Activated naive CD4-positive, alpha-beta T cell treated with anti-CD3 and anti-CD28 coated beads for 36 hours (primary cell): ENCODE data around the gene SLC1A7. TPM values are rescaled to one million over a fixed set of nuclear protein-coding genes. Genes with fewer than 3 reads are reported as not detected.

ENCODE experiments used
- CTCF ChIA-PET: fragments of 350-600 bp; sonication (Branson Sonifier 250); formaldehyde crosslinking; loops from one replicate; lab custom pipeline; 2021; ENCODE audit warnings: antibody characterized with exemption; lab: Charles Lee
- DNase-seq: peaks from one replicate; pipeline ENCODE4 v3.0.0-alpha.2; 2020
- H3K27ac Mint-ChIP-seq: one replicate; pipeline ENCODE4 v1.8.0; 2021; ENCODE audit warnings: mild to moderate bottlenecking, mixed read lengths
- H3K27me3 Mint-ChIP-seq: one replicate; pipeline ENCODE4 v1.8.0; 2021; ENCODE audit warnings: low read depth, mixed read lengths
- H3K36me3 Mint-ChIP-seq: one replicate; pipeline ENCODE4 v1.8.0; 2021; ENCODE audit warnings: low read depth, mixed read lengths
- H3K4me1 Mint-ChIP-seq: one replicate; pipeline ENCODE4 v1.8.0; 2021; ENCODE audit warnings: low read depth, mixed read lengths
- H3K4me3 Mint-ChIP-seq: one replicate; pipeline ENCODE4 v1.8.0; 2021; ENCODE audit warnings: mild to moderate bottlenecking, moderate library complexity, mixed read lengths
- H3K9me3 Mint-ChIP-seq: one replicate; pipeline ENCODE4 v1.8.0; 2021; ENCODE audit warnings: mixed read lengths
- intact Hi-C: fragments of 100-400 bp; cut with micrococcal nuclease; formaldehyde crosslinking; loops from one replicate; pipeline ENCODE4 v1.15.1; 2023
- total RNA-seq, 2 experiments: library from RNA; stranded (reverse); gene quantifications; one replicate each; pipeline ENCODE4 v1.2.3, GENCODE V29; 2021

SLC1A7 gene
- total RNA-seq, 2 experiments from 2014 or later: not detected

DNA sequence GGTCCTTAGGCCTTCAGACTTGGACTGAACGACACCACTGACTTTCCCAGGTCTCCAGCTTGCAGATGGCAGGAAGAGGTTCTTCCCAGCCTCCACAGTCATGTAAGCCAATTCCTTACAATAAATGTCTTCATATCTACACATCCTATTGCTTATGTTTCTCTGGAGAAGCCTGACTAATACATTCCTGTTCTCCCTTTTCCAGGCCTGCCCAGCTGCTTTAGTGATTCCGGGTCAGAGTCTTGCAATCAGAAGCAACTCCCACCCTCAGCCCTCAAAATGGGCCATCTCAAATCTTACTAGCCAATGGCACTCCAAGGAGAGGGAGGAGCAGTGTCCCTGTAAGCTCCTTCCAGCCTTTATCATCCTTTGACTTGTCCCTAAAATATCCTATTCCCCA is 37.8 kb upstream of the SLC1A7 start:
- peaks cover 9% of the 10 kb centered on the region for H3K27me3 Mint-ChIP-seq
- no peak overlapping the region for H3K27ac Mint-ChIP-seq
- CTCF ChIA-PET: interaction anchor here (0.5 to 5.4 kb wide), 6 partner anchors 13 to 250 kb away, joined by 3 to 30 read pairs (median 4); no protein-coding TSS in a partner anchor
- no peaks in the 10 kb centered on the region for H3K4me1 Mint-ChIP-seq
- no peak for DNase-seq
- H3K36me3 Mint-ChIP-seq: no peaks in the 10 kb centered on the region
- intact Hi-C loops: loop anchor here (5.0 to 10.0 kb wide), 3 partner anchors 68 to 335 kb away; partner anchors contain the start of genes ECHDC2 and ZYG11A
- H3K4me3 Mint-ChIP-seq: no peak overlapping the region
- no peaks in the 10 kb centered on the region for H3K9me3 Mint-ChIP-seq

DNA sequence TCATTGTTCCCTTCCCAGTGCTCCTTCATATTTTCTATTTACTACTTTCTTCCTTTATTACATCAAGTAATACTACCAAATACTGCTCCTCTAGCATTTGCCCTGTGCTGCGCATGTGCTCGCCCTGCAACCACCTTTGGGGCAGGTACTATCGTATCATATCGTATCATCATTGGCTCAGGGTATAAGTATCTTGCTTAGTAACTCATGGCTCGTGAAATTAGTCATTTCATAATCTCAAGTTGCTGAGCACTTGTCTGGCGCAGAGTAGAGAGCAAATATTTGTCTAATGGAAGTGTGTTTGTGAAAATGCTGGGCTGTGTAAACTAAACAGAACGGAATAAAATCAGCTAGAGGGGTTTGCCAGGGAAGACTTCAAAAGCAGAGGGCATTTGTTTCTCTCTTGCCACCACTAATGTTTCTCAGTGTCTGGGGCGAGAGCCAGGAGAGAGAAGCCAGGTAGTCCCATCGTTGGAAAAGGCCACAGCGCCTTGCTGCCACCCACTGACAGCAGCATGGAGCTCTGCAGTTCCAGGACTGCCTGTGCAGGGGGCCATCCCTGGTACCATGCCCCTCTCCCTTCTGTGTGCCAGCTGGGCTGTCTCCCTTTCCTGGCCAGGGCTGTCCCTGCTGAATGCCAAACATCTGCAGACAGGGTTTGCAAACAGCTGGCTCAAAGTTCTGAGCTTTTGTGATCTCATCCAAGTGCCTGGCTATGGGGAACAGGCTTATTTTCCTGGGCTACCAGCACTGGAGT is 34.2 kb upstream of the SLC1A7 start:
- Mint-ChIP-seq H3K27me3 (peaks cover 13% of the 10 kb centered on the region), H3K9me3 (no peaks in the 10 kb centered on the region), H3K36me3 (no peaks in the 10 kb centered on the region), H3K4me3 (no peak overlapping the region), H3K27ac (no peak overlapping the region), H3K4me1 (peaks cover 7% of the 10 kb centered on the region)
- DNase-seq: no peak
- intact Hi-C loops: no loop called here
- CTCF ChIA-PET: interaction anchor here (0.7 to 2.1 kb wide), 3 partner anchors 10 to 18 kb away, joined by 3 to 6 read pairs (median 3); no protein-coding TSS in a partner anchor

GRCh38 chr1:53174971-53175913 is 32.8 kb upstream of the SLC1A7 start:
- no peak overlapping the region for H3K27ac Mint-ChIP-seq
- DNase-seq: no peak
- H3K4me1 Mint-ChIP-seq: peaks cover 7% of the 10 kb centered on the region
- H3K36me3 Mint-ChIP-seq: no peaks in the 10 kb centered on the region
- no peaks in the 10 kb centered on the region for H3K9me3 Mint-ChIP-seq
- H3K27me3 Mint-ChIP-seq: peaks cover 9% of the 10 kb centered on the region
- intact Hi-C loops: no loop called here
- CTCF ChIA-PET: interaction anchor here (2.1 kb wide), 1 partner anchor 11 kb away, joined by 6 read pairs; no protein-coding TSS in a partner anchor
- no peak overlapping the region for H3K4me3 Mint-ChIP-seq

DNA sequence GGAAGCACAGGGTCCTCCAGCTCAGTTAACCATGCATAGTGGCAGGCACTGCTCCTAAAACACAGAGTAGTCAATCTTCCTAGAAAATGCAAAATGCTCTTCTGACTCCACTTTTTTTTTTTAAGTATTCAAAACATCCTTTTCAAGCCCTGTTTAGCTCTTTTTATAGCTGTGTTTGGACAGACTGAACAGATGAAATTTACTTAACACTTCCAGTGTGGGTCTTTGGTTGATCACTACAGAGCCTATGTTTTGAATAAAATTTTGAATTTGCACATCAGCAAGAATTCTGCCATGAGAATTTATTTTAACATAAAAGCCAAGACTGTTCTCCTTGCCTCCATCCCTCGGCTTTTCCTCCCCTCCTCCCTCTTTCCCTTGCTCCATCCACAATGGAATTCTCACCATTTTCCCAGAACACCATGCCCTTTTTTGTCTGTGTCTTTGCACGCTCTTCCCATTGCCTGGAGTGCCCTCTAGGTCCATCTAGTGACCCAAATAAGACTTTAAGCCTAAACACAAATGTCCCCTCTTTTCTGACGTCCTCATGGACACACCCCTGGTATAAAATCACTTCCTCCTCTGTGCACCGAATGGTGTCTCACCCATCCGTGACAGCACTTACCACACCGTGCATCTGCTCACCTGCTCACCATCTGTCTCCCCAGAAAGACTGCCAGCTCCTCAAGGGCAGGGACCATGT is 30.1 kb upstream of the SLC1A7 start:
- intact Hi-C loops: no loop called here
- Mint-ChIP-seq H3K27me3 (peaks cover 9% of the 10 kb centered on the region), H3K4me1 (peaks cover 7% of the 10 kb centered on the region), H3K36me3 (no peaks in the 10 kb centered on the region), H3K4me3 (no peak overlapping the region), H3K9me3 (no peaks in the 10 kb centered on the region), H3K27ac (no peak overlapping the region)
- CTCF ChIA-PET: interaction anchor here (1.0 kb wide), 1 partner anchor 10 kb away, joined by 5 read pairs; no protein-coding TSS in a partner anchor
- DNase-seq: no peak

DNA sequence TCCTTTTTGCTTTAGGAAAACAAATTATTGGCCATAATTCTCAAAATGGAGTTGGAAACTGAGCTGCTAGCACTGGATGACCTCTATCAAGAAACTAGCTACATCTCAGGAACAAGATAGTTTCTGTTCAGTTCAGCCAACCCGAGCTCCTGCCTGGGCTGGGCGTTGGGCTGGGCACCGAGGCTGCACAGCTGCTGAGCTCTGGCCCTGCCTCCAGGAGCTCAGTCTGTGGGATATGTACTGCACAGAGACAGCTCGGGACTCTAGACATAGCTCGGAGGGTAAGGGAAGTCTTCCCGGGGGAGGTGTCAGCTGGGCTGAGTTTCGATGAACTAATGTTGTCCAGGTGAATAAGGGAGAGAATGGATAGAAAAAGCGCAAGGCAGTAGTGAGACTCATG is 24.5 kb upstream of the SLC1A7 start:
- Mint-ChIP-seq H3K27ac (no peak overlapping the region), H3K4me3 (no peak overlapping the region), H3K4me1 (no peaks in the 10 kb centered on the region), H3K27me3 (peaks cover 5% of the 10 kb centered on the region), H3K36me3 (no peaks in the 10 kb centered on the region), H3K9me3 (no peaks in the 10 kb centered on the region)
- DNase-seq: no peak
- intact Hi-C loops: no loop called here
- CTCF ChIA-PET: interaction anchor here (1.4 to 1.7 kb wide), 2 partner anchors 14 to 20 kb away, joined by 4 read pairs; no protein-coding TSS in a partner anchor

GRCh38 chr1:53166366-53166765 is 23.9 kb upstream of the SLC1A7 start:
- no peaks in the 10 kb centered on the region for H3K4me1 Mint-ChIP-seq

GRCh38 chr1:53165408-53165961 is 23.0 kb upstream of the SLC1A7 start:
- H3K4me3 Mint-ChIP-seq: no peak overlapping the region
- H3K36me3 Mint-ChIP-seq: no peaks in the 10 kb centered on the region
- DNase-seq: no peak
- intact Hi-C loops: no loop called here
- H3K27me3 Mint-ChIP-seq: peaks cover 5% of the 10 kb centered on the region
- CTCF ChIA-PET: interaction anchor here (1.1 to 1.7 kb wide), 3 partner anchors 15 to 30 kb away, joined by 3 to 4 read pairs (median 4); no protein-coding TSS in a partner anchor
- H3K27ac Mint-ChIP-seq: no peak overlapping the region
- H3K9me3 Mint-ChIP-seq: no peaks in the 10 kb centered on the region
- no peaks in the 10 kb centered on the region for H3K4me1 Mint-ChIP-seq

More at GRCh38 chr1:53166366-53166765, 23.9 kb upstream of the SLC1A7 start:
- Mint-ChIP-seq H3K27ac (no peak overlapping the region), H3K4me3 (no peak overlapping the region), H3K9me3 (no peaks in the 10 kb centered on the region), H3K27me3 (peaks cover 5% of the 10 kb centered on the region), H3K36me3 (no peaks in the 10 kb centered on the region)
- CTCF ChIA-PET: interaction anchor here (1.1 to 1.7 kb wide), 3 partner anchors 14 to 29 kb away, joined by 3 to 4 read pairs (median 4); no protein-coding TSS in a partner anchor
- intact Hi-C loops: no loop called here
- DNase-seq: no peak

DNA sequence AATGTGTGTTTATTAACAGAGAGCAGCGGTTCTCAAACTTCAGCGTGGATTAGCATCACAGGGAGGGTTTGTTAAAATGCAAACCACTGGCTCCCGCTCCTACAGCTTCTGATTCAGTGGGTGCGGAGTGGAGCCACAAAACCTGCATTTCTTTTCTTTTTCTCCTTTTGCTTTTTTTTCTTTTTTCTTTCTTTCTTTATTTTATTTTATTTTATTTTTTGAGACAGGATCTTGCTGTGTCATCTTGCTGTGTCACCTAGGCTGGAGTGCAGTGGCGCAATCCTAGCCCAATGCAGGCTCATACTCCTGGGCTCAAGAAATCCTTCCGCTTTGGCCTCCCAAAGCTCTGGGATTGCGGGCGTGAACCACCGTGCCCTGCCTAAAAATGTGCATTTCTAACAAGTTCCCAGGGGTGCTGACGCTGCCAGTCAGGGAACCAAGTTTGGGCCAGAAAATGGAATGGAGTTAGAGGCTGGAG is 20.9 kb upstream of the SLC1A7 start:
- Mint-ChIP-seq H3K27ac (no peak overlapping the region), H3K27me3 (peaks cover 5% of the 10 kb centered on the region), H3K9me3 (no peaks in the 10 kb centered on the region), H3K36me3 (no peaks in the 10 kb centered on the region), H3K4me1 (no peaks in the 10 kb centered on the region), H3K4me3 (no peak overlapping the region)
- intact Hi-C loops: no loop called here
- no peak for DNase-seq
- CTCF ChIA-PET: interaction anchor here (1.3 to 1.8 kb wide), 2 partner anchors 19 to 21 kb away, joined by 4 to 5 read pairs; no protein-coding TSS in a partner anchor

DNA sequence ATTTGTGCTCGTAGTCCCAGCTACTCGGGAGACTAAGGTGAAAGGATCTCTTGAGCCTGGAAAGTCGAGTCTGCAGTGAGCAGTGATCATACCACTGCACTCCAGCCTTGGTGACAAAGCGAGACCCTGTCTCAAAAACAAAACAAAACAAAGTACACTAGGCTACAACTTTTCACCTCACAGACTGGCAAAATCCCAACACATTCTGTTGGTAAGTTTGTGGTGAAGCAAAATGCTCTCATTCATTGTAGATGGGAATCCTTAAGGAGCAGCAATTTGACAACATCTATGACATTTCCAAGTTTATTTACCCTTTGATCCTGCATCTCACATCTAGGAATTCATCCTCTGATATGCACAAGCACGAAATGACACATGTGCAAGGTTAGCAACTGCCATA is 20.2 kb upstream of the SLC1A7 start:
- no peak for DNase-seq
- H3K27me3 Mint-ChIP-seq: peaks cover 5% of the 10 kb centered on the region
- CTCF ChIA-PET: interaction anchor here (1.3 kb wide), 1 partner anchor 22 kb away, joined by 4 read pairs; no protein-coding TSS in a partner anchor
- no peak overlapping the region for H3K27ac Mint-ChIP-seq
- intact Hi-C loops: no loop called here
- no peaks in the 10 kb centered on the region for H3K36me3 Mint-ChIP-seq
- no peaks in the 10 kb centered on the region for H3K9me3 Mint-ChIP-seq
- H3K4me3 Mint-ChIP-seq: no peak overlapping the region
- H3K4me1 Mint-ChIP-seq: no peaks in the 10 kb centered on the region

DNA sequence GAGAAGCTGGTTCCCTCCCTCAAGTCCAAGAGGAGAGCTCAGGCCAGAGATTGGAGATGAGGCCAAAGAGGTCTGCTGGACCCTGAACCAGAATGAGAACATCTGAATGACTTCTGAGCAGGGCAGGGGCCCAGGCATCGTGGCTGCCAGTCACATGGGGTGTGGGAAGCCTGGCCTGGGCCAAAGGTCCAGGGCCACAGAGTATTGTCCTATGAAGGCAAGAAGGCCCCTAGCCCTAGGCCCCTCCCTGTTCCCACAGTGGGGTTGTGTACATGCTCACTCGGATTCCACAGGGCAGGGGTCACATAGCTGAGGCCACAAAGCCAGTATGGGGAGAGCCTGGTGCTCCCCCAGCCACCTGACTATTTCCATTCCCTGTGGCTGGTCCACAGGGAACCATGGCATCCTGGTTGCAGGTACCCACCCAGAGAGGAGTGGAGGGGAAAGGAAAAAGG is 18.5 kb upstream of the SLC1A7 start:
- H3K27me3 Mint-ChIP-seq: peaks cover 5% of the 10 kb centered on the region
- H3K27ac Mint-ChIP-seq: no peak overlapping the region

DNA sequence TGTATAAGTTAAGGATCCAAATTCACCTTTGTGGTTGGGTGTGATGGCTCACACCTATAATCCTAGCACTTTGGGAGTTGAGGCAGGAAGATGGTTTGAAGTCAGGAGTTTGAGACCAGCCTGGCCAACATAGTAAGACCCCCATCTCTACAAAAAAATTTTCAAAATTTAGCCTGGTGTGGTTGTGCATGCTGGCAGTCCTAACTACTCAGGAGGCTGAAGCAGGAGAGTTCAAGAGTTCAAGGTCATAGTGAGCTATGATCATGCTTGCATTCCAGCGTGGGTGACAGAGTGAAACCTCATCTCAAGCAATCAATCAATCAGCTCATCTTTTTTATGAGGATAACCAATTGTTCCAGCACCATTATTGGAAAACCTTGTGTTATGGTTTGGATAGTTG is 16.5 kb upstream of the SLC1A7 start:
- H3K27me3 Mint-ChIP-seq: peaks cover 5% of the 10 kb centered on the region
- no peaks in the 10 kb centered on the region for H3K4me1 Mint-ChIP-seq
- CTCF ChIA-PET: interaction anchor here (0.6 kb wide), 1 partner anchor 1206 kb away, joined by 3 read pairs; no protein-coding TSS in a partner anchor
- H3K4me3 Mint-ChIP-seq: no peak overlapping the region
- no peak overlapping the region for H3K27ac Mint-ChIP-seq
- intact Hi-C loops: no loop called here
- DNase-seq: no peak
- H3K9me3 Mint-ChIP-seq: no peaks in the 10 kb centered on the region
- H3K36me3 Mint-ChIP-seq: no peaks in the 10 kb centered on the region

More for the DNA sequence above, 18.5 kb upstream of the SLC1A7 start:
- H3K36me3 Mint-ChIP-seq: no peaks in the 10 kb centered on the region
- no peak overlapping the region for H3K4me3 Mint-ChIP-seq
- H3K4me1 Mint-ChIP-seq: no peaks in the 10 kb centered on the region
- DNase-seq: no peak
- CTCF ChIA-PET: interaction anchor here (0.8 kb wide), 1 partner anchor 16 kb away, joined by 3 read pairs; no protein-coding TSS in a partner anchor
- intact Hi-C loops: no loop called here
- H3K9me3 Mint-ChIP-seq: no peaks in the 10 kb centered on the region
